H1 (cell line): Measurements from ENCODE around the gene ANKH. TPM values are rescaled to one million over a fixed set of nuclear protein-coding genes. Genes with fewer than 3 reads are reported as not detected.

Experiments used
- CTCF ChIA-PET: fragments of 300-600 bp; sonication (Branson Sonifier 250); formaldehyde crosslinking; loops from one replicate; lab custom pipeline; 2021; ENCODE audit not compliant: partially characterized antibody; lab: Charles Lee
- POLR2A ChIA-PET: fragments of 300-600 bp; sonication (Branson Sonifier 250); formaldehyde crosslinking; loops from one replicate; lab custom pipeline; 2021; ENCODE audit warnings: inconsistent platforms; ENCODE audit not compliant: partially characterized antibody; lab: Charles Lee
- DNase-seq, 2 experiments: peaks; one replicate each; pipeline versions ENCODE4 v3.0.0 to v3.0.0-alpha.2; 2010 to 2022; ENCODE audit warnings: low spot score in 2 of 2, low read depth in 1 of 2, mixed read lengths in 1 of 2
- FAIRE-seq: peaks from 2 replicates; lab custom pipeline; 2011; peaks lifted over from hg19 to GRCh38; lab: Jason Lieb, UNC
- H2AFZ ChIP-seq: 2 replicates; pipeline ENCODE4 v1.8.1; 2012; ENCODE audit warnings: low read length, inconsistent platforms
- H2AK5ac ChIP-seq: 2 replicates; pipeline ENCODE4 v1.6.1; 2013; ENCODE audit warnings: low read depth, low read length
- H2BK120ac ChIP-seq: replicated peaks from 2 replicates; pipeline ENCODE3; 2013; ENCODE audit warnings: low read depth, low read length, inconsistent platforms
- H2BK12ac ChIP-seq: 2 replicates; pipeline ENCODE4 v1.6.1; 2013; ENCODE audit warnings: low read depth, low read length
- H2BK15ac ChIP-seq: 2 replicates; pipeline ENCODE4 v1.6.1; 2013; ENCODE audit warnings: low read length
- H2BK20ac ChIP-seq: 2 replicates; pipeline ENCODE4 v1.6.1; 2013; ENCODE audit warnings: low read length
- H2BK5ac ChIP-seq: 2 replicates; pipeline ENCODE4 v1.6.1; 2013; ENCODE audit warnings: low read depth, low read length
- H3K14ac ChIP-seq: 2 replicates; pipeline ENCODE4 v1.6.1; 2013; ENCODE audit warnings: inconsistent platforms; ENCODE audit not compliant: insufficient read length
- H3K18ac ChIP-seq: 2 replicates; pipeline ENCODE4 v1.6.1; 2013; ENCODE audit warnings: low read length; ENCODE audit errors: extremely low read depth
- H3K23ac ChIP-seq: 2 replicates; pipeline ENCODE4 v1.6.1; 2013; ENCODE audit warnings: inconsistent platforms; ENCODE audit not compliant: insufficient read length
- H3K23me2 ChIP-seq: 2 replicates; pipeline ENCODE4 v1.6.1; 2013; ENCODE audit warnings: low read depth, low read length
- H3K27ac ChIP-seq: 2 replicates; pipeline ENCODE4 v1.6.1; 2011; ENCODE audit warnings: low read depth, low read length, inconsistent platforms
- H3K27me3 ChIP-seq, 4 experiments: replicated peaks in 1 of 4; 1 replicate in 1 of 4; 2 replicates in 3 of 4; pipeline versions ENCODE4 v1.6.1 to v1.8.1; 2011 to 2013; ENCODE audit warnings: low read length in 3 of 4, mild to moderate bottlenecking in 3 of 4, inconsistent platforms in 2 of 4, mixed read lengths in 2 of 4, moderate library complexity in 1 of 4; ENCODE audit not compliant: control insufficient read depth in 3 of 4, insufficient read depth in 3 of 4; ENCODE audit errors: extremely low read depth in 1 of 4
- H3K36me3 ChIP-seq, 4 experiments: 2 replicates each; pipeline versions ENCODE4 v1.6.1 to v1.8.1; 2011 to 2013; ENCODE audit warnings: mild to moderate bottlenecking in 4 of 4, low read length in 3 of 4, moderate library complexity in 2 of 4, control low read depth in 1 of 4, inconsistent platforms in 1 of 4; ENCODE audit not compliant: insufficient read depth in 4 of 4, control insufficient read depth in 2 of 4
- H3K4ac ChIP-seq: replicated peaks from 2 replicates; pipeline ENCODE3; 2013; ENCODE audit warnings: low read length, low read depth, mixed read lengths, inconsistent platforms; ENCODE audit not compliant: insufficient read length
- H3K4me1 ChIP-seq, 4 experiments: replicated peaks in 1 of 4; 1 replicate in 1 of 4; 2 replicates in 3 of 4; pipeline versions ENCODE4 v1.6.1 to v1.8.1; 2011 to 2013; ENCODE audit warnings: low read length in 3 of 4, inconsistent platforms in 2 of 4, mixed read lengths in 1 of 4; ENCODE audit not compliant: insufficient read depth in 4 of 4, control insufficient read depth in 3 of 4
- H3K4me2 ChIP-seq, 2 experiments: 2 replicates each; pipeline versions ENCODE4 v1.6.1 to v1.8.1; 2011 to 2013; ENCODE audit warnings: low read depth in 2 of 2, low read length in 2 of 2, control low read depth in 1 of 2, inconsistent platforms in 1 of 2, mild to moderate bottlenecking in 1 of 2; ENCODE audit not compliant: insufficient read depth in 1 of 2
- H3K4me3 ChIP-seq, 4 experiments: fragments of 200-600, 300-600 bp in 1 of 4; sonication (generic), shearing (Covaris generic), sonication (Bioruptor Twin) in 1 of 4; 2 replicates each; pipeline versions ENCODE4 v1.5.1 to v1.8.1; 2011 to 2016; ENCODE audit warnings: low read length in 4 of 4, low read depth in 3 of 4, control low read depth in 2 of 4, inconsistent platforms in 2 of 4, mild to moderate bottlenecking in 2 of 4, mixed read lengths in 1 of 4, moderate library complexity in 1 of 4; ENCODE audit not compliant: insufficient read depth in 2 of 4; ENCODE audit errors: extremely low read depth in 1 of 4
- H3K56ac ChIP-seq: replicated peaks from 2 replicates; pipeline ENCODE3; 2013; ENCODE audit warnings: low read depth, mild to moderate bottlenecking, mixed read lengths, low read length, inconsistent platforms; ENCODE audit not compliant: insufficient read length
- H3K79me1 ChIP-seq: 2 replicates; pipeline ENCODE4 v1.6.1; 2013; ENCODE audit warnings: low read depth, low read length, control low read depth
- H3K79me2 ChIP-seq, 2 experiments: 2 replicates each; pipeline versions ENCODE4 v1.6.1 to v1.8.1; 2012 to 2013; ENCODE audit warnings: low read length in 2 of 2, mild to moderate bottlenecking in 2 of 2, inconsistent platforms in 1 of 2; ENCODE audit not compliant: insufficient read depth in 2 of 2, control insufficient read depth in 1 of 2
- H3K9ac ChIP-seq, 4 experiments: replicated peaks in 1 of 4; 1 replicate in 1 of 4; 2 replicates in 3 of 4; pipeline versions ENCODE4 v1.6.1 to v1.8.1; 2011 to 2013; ENCODE audit warnings: low read depth in 3 of 4, low read length in 3 of 4, control low read depth in 2 of 4, mild to moderate bottlenecking in 2 of 4, moderate library complexity in 2 of 4, inconsistent platforms in 1 of 4; ENCODE audit errors: extremely low read depth in 1 of 4
- H3K9me3 ChIP-seq, 2 experiments: 2 replicates each; pipeline versions ENCODE4 v1.6.1 to v1.8.1; 2012 to 2013; ENCODE audit warnings: mild to moderate bottlenecking in 2 of 2, moderate library complexity in 2 of 2, control low read depth in 1 of 2, inconsistent platforms in 1 of 2, low read depth in 1 of 2, low read length in 1 of 2, mixed read lengths in 1 of 2; ENCODE audit not compliant: insufficient read depth in 2 of 2
- H4K20me1 ChIP-seq, 2 experiments: replicated peaks in 1 of 2; 2 replicates each; pipeline versions ENCODE3 to v1.8.1; 2011 to 2013; ENCODE audit warnings: inconsistent platforms in 2 of 2, low read length in 2 of 2, mild to moderate bottlenecking in 1 of 2; ENCODE audit not compliant: insufficient read depth in 2 of 2, control insufficient read depth in 1 of 2
- H4K5ac ChIP-seq: 2 replicates; pipeline ENCODE4 v1.6.1; 2013; ENCODE audit warnings: low read length, low read depth, mixed read lengths, inconsistent platforms; ENCODE audit not compliant: insufficient read length
- H4K8ac ChIP-seq: 2 replicates; pipeline ENCODE4 v1.8.0; 2013; ENCODE audit warnings: mild to moderate bottlenecking, moderate library complexity, low read length, inconsistent platforms; ENCODE audit not compliant: insufficient read depth; ENCODE audit errors: extremely low read depth
- H4K91ac ChIP-seq: replicated peaks from 2 replicates; pipeline ENCODE3; 2013; ENCODE audit warnings: low read length, mixed read lengths, inconsistent platforms; ENCODE audit not compliant: insufficient read length
- GTF2F1 ChIP-seq: IDR thresholded peaks from 2 replicates; pipeline ENCODE4 v1.6.1; 2012; ENCODE audit warnings: low read depth, low read length, improper control_type of control experiment, borderline replicate concordance
- RBBP5 ChIP-seq: IDR thresholded peaks from 2 replicates; pipeline ENCODE4 v1.7.1; 2012; ENCODE audit warnings: low read depth, mild to moderate bottlenecking, inconsistent platforms, low read length, moderate library complexity, borderline replicate concordance
- SP2 ChIP-seq: IDR thresholded peaks from 2 replicates; pipeline ENCODE4 v1.6.1; 2012; ENCODE audit warnings: mild to moderate bottlenecking, low read length, inconsistent platforms
- SP4 ChIP-seq: IDR thresholded peaks from 2 replicates; pipeline ENCODE4 v1.6.1; 2012; ENCODE audit warnings: low read length, inconsistent platforms
- WGBS, 2 experiments: shearing (Covaris generic) in 1 of 2; methylation state at CpG; one replicate each; pipeline versions ENCODE4 v1.1.6 to v1.1.7; 2013 to 2015; ENCODE audit warnings: low lambda C conversion rate in 2 of 2, mixed read lengths in 2 of 2, inconsistent platforms in 1 of 2, low coverage in 1 of 2, missing lambda C conversion rate in 1 of 2; ENCODE audit not compliant: insufficient replicate concordance in 2 of 2, insufficient coverage in 1 of 2, insufficient read length in 1 of 2; ENCODE audit errors: extremely low coverage in 1 of 2, missing lambda C conversion rate in 1 of 2; 5-methylcytosine and 5-hydroxymethylcytosine counted together
- polyA plus RNA-seq, 7 experiments: library from polyadenylated mRNA; depleted of rRNA in 3 of 7; stranded (reverse) in 5 of 7; unstranded in 2 of 7; fragments of >200 nt in 5 of 7; fragments of 200-250 nt in 2 of 7; gene quantifications; 1 replicate in 5 of 7; 2 replicates in 1 of 7; 4 replicates in 1 of 7; pipeline versions ENCODE4 v1.2.1 to v1.2.3, GENCODE V29; 2011 to 2013; ENCODE audit warnings: missing spikeins in 2 of 7, mixed read lengths in 2 of 7
- total RNA-seq: library from RNA; stranded (reverse); fragmentation: NEBNext Ultra II Directional; extraction: Animal tissue kit (Norgen Biotek cat#: 25700); gene quantifications from 2 replicates; pipeline ENCODE4 v1.2.1, GENCODE V29; 2021

The ANKH gene
- total and polyA plus RNA-seq, 2 of the 8 experiments (the other 6 are each of a cell fraction or from before 2014, with no cell fraction given), result 5.3 to 13.0 TPM

- Histone ChIP-seq H3K18ac (no peak overlapping the region), H3K27ac (no peak overlapping the region), H2BK5ac (no peak overlapping the region), H3K14ac (no peak overlapping the region), H2AK5ac (no peak overlapping the region), H3K4me3 (no peak overlapping the region), H3K9me3 (no peaks in the 10 kb centered on the region), H3K56ac (no peak overlapping the region), H3K4ac (no peak overlapping the region), H2BK120ac (no peak overlapping the region), H3K23ac (no peak overlapping the region), H3K4me2 (no peak overlapping the region), H2AFZ (no peak overlapping the region), H2BK20ac (no peak overlapping the region), H2BK12ac (no peak overlapping the region), H4K20me1 (no peaks in the 10 kb centered on the region), H3K9ac (no peak overlapping the region), H4K91ac (no peak overlapping the region), H3K27me3 (no peaks in the 10 kb centered on the region; a peak in 1 of 7 replicates), H3K79me1 (no peaks in the 10 kb centered on the region), H3K79me2 (no peaks in the 10 kb centered on the region), H4K8ac (peak overlapping the region; percentile 52; the same call in 1 of the 2 replicates), H4K5ac (no peak overlapping the region), H3K23me2 (no peaks in the 10 kb centered on the region), H3K36me3 (no peaks in the 10 kb centered on the region), H2BK15ac (no peak overlapping the region), H3K4me1 (peaks cover 0 to 2% (median 0%) of the 10 kb centered on the region in 4 experiments; a peak in 3 of 7 replicates)
- no peak for DNase-seq
- ChIA-PET POLR2A (no interaction called here), CTCF (no interaction called here)
- FAIRE-seq, result no peak
- TF ChIP-seq SP2, result no peak
- no peak for TF ChIP-seq SP4
- no peak for TF ChIP-seq RBBP5
- TF ChIP-seq GTF2F1, result no peak
- WGBS, 2 experiments, result 92% methylated on average over 5 of the region's 5 CpGs; no CpG with 5 or more reads in 1 of the 2 experiments
Observed at GRCh38 chr5:14750712-14751111, 120.9 kb downstream of the ANKH start.
